NT2/D1 (cell line): ENCODE data around the gene FXN.

Experiments used
- DNase-seq: peaks from one replicate; pipeline ENCODE4 v3.0.0-alpha.2; 2011; ENCODE audit warnings: low read depth, low spot score
- H3K27me3 ChIP-seq: 2 replicates; pipeline ENCODE4 v1.6.0; 2011; ENCODE audit warnings: mild to moderate bottlenecking; ENCODE audit not compliant: insufficient read length, insufficient read depth
- H3K36me3 ChIP-seq: 2 replicates; pipeline ENCODE4 v1.6.1; 2011; ENCODE audit warnings: mild to moderate bottlenecking, low read length, mixed read lengths; ENCODE audit not compliant: insufficient read depth, insufficient read length
- H3K4me1 ChIP-seq: 2 replicates; pipeline ENCODE4 v1.5.1; 2011; ENCODE audit not compliant: insufficient read depth, insufficient read length
- H3K4me3 ChIP-seq: 2 replicates; pipeline ENCODE4 v1.5.1; 2011; ENCODE audit warnings: low read depth; ENCODE audit not compliant: insufficient read length
- H3K9ac ChIP-seq: 2 replicates; pipeline ENCODE4 v1.6.0; 2011; ENCODE audit warnings: low read depth; ENCODE audit not compliant: insufficient read length
- H3K9me3 ChIP-seq: 2 replicates; pipeline ENCODE4 v1.5.1; 2011; ENCODE audit warnings: mild to moderate bottlenecking, low read length; ENCODE audit not compliant: insufficient read depth
- SUZ12 ChIP-seq: IDR thresholded peaks from 2 replicates; pipeline ENCODE4 v1.6.1; 2011; ENCODE audit not compliant: insufficient read length, insufficient read depth; ENCODE audit errors: extremely low read depth
- YY1 ChIP-seq: IDR thresholded peaks from 2 replicates; pipeline ENCODE4 v1.6.1; 2011; ENCODE audit not compliant: insufficient read length, insufficient read depth
- ZNF274 ChIP-seq: IDR thresholded peaks from 2 replicates; pipeline ENCODE4 v1.6.1; 2011; ENCODE audit warnings: mild to moderate bottlenecking, low read depth, low read length

The FXN gene

DNA sequence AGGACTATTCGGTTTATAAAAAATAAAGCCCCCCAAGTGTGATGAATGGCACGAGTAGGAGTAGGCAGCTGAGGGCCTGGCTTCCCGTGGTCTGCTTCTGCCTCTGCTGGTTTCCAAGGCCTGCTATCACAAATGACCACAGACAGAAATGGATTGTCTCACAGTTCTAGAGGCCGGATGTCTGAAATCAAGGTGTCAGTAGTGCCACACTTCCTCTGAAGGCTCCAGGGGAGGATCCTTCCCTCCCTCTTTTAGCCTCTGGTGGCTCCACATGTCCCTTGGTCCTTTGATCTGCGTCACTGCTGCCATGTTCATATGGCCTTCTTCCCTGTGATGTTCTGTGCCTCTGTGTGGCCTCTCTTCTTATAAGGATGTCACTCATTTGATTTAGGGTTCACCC is 36.7 kb upstream of the FXN start:
- Histone ChIP-seq H3K9ac (no peak overlapping the region), H3K36me3 (no peaks in the 10 kb centered on the region), H3K9me3 (no peaks in the 10 kb centered on the region), H3K4me1 (no peaks in the 10 kb centered on the region), H3K27me3 (no peaks in the 10 kb centered on the region), H3K4me3 (no peak overlapping the region)
- DNase-seq: no peak
- TF ChIP-seq ZNF274 (no peak), YY1 (no peak), SUZ12 (no peak)

DNA sequence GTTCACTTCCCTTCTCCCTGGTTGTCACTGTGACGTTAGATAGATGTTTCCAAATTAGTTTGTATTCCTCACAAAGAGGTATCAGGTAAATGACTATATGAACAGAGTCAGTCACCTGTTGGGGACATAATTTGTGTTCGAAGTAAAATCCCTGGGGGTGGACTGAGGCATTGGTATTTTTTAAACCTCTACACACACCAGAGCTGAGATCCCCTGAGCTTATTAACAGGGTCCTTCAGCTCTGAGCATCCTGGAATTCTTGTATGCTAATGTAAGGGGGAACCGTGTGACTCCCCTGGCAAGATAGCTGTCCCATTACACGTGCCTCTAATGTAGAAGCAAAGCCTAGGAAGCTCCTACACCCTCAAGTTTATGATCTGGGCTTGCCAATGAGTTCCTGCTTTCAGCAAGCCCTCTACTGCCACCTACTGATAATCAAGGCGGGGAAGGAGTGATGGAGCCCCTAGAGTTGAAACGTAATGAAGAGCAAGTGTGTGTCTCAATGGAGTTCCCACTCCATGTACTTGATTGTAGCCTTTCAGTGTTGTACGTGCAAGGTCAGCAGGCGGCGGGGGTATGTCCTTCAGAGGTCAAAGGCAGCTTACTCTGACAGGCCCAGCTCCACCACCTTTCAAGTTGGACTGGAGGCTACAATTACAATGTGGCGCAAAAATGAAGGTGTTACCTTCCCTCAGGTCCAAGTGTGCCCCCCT is 36.0 kb upstream of the FXN start:
- Histone ChIP-seq H3K9ac (no peak overlapping the region), H3K4me3 (no peak overlapping the region), H3K4me1 (no peaks in the 10 kb centered on the region), H3K9me3 (no peaks in the 10 kb centered on the region), H3K36me3 (no peaks in the 10 kb centered on the region), H3K27me3 (no peaks in the 10 kb centered on the region)
- peak; percentile 76 for DNase-seq
- TF ChIP-seq YY1 (no peak), SUZ12 (no peak), ZNF274 (no peak)

DNA sequence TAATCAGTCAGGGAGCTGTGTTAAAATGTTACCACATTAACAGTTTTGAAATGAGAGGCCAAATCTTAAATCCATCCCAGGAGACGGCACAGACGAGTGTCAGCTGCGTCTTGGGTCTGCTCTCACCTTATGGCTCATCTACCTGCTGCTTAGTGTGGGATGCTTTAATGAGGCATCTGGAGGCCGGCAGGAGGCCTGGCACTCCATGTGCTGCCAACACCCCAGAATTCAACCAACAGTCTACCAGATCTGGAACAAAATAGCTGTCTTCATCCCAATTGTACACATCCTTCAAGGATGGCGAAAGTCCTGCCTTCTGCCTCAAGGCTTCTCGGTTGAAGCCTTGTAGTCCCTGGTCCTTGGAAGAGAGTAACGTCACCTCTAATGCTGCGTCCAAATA is 33.6 kb upstream of the FXN start:
- no peaks in the 10 kb centered on the region for H3K9me3 ChIP-seq
- no peak overlapping the region for H3K9ac ChIP-seq
- no peaks in the 10 kb centered on the region for H3K36me3 ChIP-seq
- no peaks in the 10 kb centered on the region for H3K4me1 ChIP-seq
- no peaks in the 10 kb centered on the region for H3K27me3 ChIP-seq
- TF ChIP-seq ZNF274 (no peak), SUZ12 (no peak), YY1 (no peak)
- H3K4me3 ChIP-seq: no peak overlapping the region
- DNase-seq: no peak

DNA sequence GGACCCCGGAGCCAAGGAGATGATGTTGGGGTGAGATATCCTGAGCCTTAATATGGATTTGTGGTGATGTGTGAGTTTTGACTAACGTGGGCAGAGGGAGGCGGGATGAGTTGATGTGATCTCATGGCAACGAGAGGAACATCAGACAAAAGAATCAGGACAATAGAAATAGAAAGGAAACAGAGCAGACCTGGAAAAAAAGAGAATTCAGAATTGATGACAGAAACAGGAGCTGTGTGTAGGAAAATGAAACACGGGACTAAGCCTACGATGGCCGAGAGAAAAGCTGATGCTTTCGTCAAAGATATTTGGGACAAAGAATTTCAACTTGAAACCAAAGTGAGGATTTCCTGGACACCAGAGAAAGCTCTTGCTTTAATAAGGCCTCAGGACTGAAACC is 32.5 kb upstream of the FXN start:
- H3K27me3 ChIP-seq: no peaks in the 10 kb centered on the region
- no peaks in the 10 kb centered on the region for H3K9me3 ChIP-seq
- no peak overlapping the region for H3K4me3 ChIP-seq
- no peaks in the 10 kb centered on the region for H3K4me1 ChIP-seq
- no peak for DNase-seq
- no peak for TF ChIP-seq ZNF274
- no peak for TF ChIP-seq YY1
- TF ChIP-seq SUZ12: no peak
- H3K36me3 ChIP-seq: no peaks in the 10 kb centered on the region
- no peak overlapping the region for H3K9ac ChIP-seq

DNA sequence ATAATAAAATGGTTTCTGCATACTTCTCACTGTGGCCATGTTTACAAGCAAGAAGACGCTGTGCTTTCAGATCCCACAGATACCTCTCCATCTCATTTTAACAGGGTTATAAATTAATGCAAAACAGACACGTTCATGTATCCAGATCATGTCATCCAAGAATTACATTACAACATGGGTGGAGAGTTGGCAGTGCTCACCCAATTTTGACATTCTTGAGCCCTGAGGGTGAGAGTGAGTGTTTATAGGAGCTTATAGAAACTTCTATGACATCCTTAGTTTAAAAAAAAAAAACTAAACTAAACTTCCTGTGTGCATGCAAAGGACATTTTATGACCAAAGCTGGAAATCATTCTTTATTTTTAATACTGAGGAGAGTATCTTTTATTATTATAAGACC is 30.7 kb upstream of the FXN start:
- Histone ChIP-seq H3K9ac (no peak overlapping the region), H3K27me3 (no peaks in the 10 kb centered on the region), H3K9me3 (no peaks in the 10 kb centered on the region), H3K4me1 (no peaks in the 10 kb centered on the region), H3K36me3 (no peaks in the 10 kb centered on the region), H3K4me3 (no peak overlapping the region)
- no peak for DNase-seq
- TF ChIP-seq YY1 (no peak), SUZ12 (no peak), ZNF274 (no peak)

DNA sequence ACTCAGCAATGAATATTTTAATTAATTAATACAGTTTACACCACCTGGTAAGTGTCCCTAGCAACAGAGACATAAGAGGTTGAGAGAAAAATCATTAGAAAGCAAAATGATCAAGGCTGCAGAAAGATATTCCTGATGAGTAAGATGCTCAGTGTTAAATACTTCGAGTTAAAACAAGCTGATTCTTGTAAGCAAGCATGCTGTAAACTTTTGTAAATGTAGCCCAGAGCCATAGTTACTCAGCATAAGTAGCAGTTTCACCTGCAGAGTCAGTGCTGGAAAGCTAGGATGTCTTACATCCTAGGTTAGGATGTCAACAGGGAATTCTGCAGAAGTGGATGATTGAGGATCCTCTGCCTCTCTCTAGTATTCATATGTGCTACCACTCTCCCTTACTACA is 25.8 kb upstream of the FXN start:
- DNase-seq: no peak
- no peaks in the 10 kb centered on the region for H3K36me3 ChIP-seq
- H3K27me3 ChIP-seq: no peaks in the 10 kb centered on the region
- no peak overlapping the region for H3K9ac ChIP-seq
- no peak overlapping the region for H3K4me3 ChIP-seq
- H3K9me3 ChIP-seq: peaks cover 6% of the 10 kb centered on the region; the same call in 1 of the 2 replicates
- TF ChIP-seq SUZ12 (no peak), YY1 (no peak), ZNF274 (no peak)
- peaks cover 2% of the 10 kb centered on the region for H3K4me1 ChIP-seq

DNA sequence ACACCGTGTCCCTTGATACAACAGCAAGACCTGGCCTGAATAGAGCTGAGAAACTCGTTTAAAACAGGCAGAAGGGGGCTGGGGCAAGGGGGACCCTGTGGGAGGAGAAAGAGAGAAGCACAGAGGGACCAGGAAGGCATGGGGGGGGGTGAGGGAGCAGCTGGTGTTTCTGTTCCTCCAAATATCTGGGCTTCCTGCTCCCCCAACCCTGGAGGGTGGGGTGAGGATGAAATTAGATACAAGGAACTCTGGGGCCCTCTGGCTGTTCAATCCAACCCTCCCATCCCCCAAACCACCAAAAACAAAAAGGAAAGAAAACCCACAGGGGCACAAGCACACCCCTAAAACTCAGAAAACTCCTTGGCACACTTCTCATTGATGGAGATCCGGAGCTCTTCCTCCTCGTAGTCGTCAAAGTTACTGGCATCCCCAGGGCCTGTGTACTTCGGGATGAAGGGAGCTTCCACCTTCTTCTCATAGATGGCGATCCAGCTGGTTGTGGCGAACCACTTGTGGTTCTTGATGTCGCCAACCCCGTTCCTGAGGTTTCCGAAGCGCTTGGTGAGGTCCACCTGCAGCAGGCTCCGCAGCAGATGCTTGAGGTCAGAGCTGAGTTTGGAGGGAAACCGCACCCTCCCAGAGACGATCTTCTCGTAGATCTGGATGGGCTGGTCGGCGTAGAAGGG is 22.7 kb upstream of the FXN start:
- TF ChIP-seq ZNF274: no peak
- no peak for TF ChIP-seq YY1
- no peak for TF ChIP-seq SUZ12
- H3K9me3 ChIP-seq: peaks cover 6% of the 10 kb centered on the region; the same call in 1 of the 2 replicates
- no peak for DNase-seq
- no peak overlapping the region for H3K9ac ChIP-seq
- H3K4me1 ChIP-seq: peaks cover 2% of the 10 kb centered on the region
- H3K36me3 ChIP-seq: no peaks in the 10 kb centered on the region
- H3K27me3 ChIP-seq: no peaks in the 10 kb centered on the region
- no peak overlapping the region for H3K4me3 ChIP-seq

DNA sequence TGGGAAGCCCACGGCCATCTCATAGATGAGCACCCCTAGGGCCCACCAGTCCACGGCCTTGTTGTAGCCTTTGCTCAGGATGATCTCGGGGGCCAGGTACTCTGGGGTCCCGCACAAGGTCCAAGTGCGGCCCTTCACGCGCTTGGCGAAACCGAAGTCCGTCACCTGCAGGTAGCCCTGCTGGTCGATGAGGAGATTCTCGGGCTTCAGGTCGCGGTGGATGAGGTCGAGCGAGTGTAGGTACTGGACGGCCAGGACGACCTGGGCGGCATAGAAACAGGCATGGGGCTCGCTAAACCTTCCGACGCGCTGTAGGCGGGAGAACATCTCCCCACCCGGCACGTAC is 22.2 kb upstream of the FXN start:
- no peak overlapping the region for H3K4me3 ChIP-seq
- peaks cover 2% of the 10 kb centered on the region for H3K4me1 ChIP-seq
- no peaks in the 10 kb centered on the region for H3K36me3 ChIP-seq
- no peak for DNase-seq
- TF ChIP-seq ZNF274: no peak
- TF ChIP-seq SUZ12: no peak
- no peak for TF ChIP-seq YY1
- no peak overlapping the region for H3K9ac ChIP-seq
- peaks cover 6% of the 10 kb centered on the region; the same call in 1 of the 2 replicates for H3K9me3 ChIP-seq
- H3K27me3 ChIP-seq: no peaks in the 10 kb centered on the region
